Lung (tissue), 13 donors: Measurements from ENCODE around the gene KRTAP29-1. TPM values are rescaled to one million over a fixed set of nuclear protein-coding genes. Genes with fewer than 3 reads are reported as not detected.
"Not testable (repeated sequence)": the region's sequence is repeated elsewhere in the genome, so short reads cannot be mapped to it uniquely, and the experiment has no call there.

Experiments used
- ATAC-seq: fragments of 200-7000 bp; cut with Tn5 transposase; one replicate; pipeline ENCODE4 v1.9.1; 2020; ENCODE audit warnings: moderate number of reproducible peaks; ENCODE audit not compliant: insufficient read depth, low FRiP score
- DNase-seq, 3 donors: peaks; one replicate each; pipeline ENCODE4 v3.0.0-alpha.2; 2013 to 2017
- H3K27ac ChIP-seq, 2 donors: one replicate each; pipeline ENCODE4 v1.5.1; 2013; ENCODE audit warnings: mild to moderate bottlenecking in 2 of 2, moderate library complexity in 2 of 2, control low read depth in 1 of 2, inconsistent platforms in 1 of 2, low read depth in 1 of 2, low read length in 1 of 2
- H3K27me3 ChIP-seq, 3 donors: one replicate each; pipeline ENCODE4 v1.5.1; 2013; ENCODE audit warnings: low read length in 2 of 3; ENCODE audit not compliant: control insufficient read depth in 3 of 3, insufficient read depth in 3 of 3
- H3K36me3 ChIP-seq, 4 donors: one replicate each; pipeline ENCODE4 v1.5.1; 2013; ENCODE audit warnings: low read length in 4 of 4, mild to moderate bottlenecking in 1 of 4, moderate library complexity in 1 of 4; ENCODE audit not compliant: control insufficient read depth in 4 of 4, insufficient read depth in 4 of 4
- H3K4me1 ChIP-seq, 5 donors: one replicate each; pipeline ENCODE4 v1.5.1; 2013; ENCODE audit warnings: low read length in 5 of 5, mild to moderate bottlenecking in 2 of 5, moderate library complexity in 1 of 5; ENCODE audit not compliant: control insufficient read depth in 5 of 5, insufficient read depth in 5 of 5
- H3K4me3 ChIP-seq: one replicate; pipeline ENCODE4 v1.5.1; 2013; ENCODE audit warnings: mild to moderate bottlenecking, control low read depth, moderate library complexity
- H3K9ac ChIP-seq, 2 donors: one replicate each; pipeline ENCODE4 v1.5.1; 2013; ENCODE audit warnings: low read length in 2 of 2, control low read depth in 1 of 2; ENCODE audit not compliant: insufficient read depth in 1 of 2
- H3K9me3 ChIP-seq, 4 donors: one replicate each; pipeline ENCODE4 v1.5.1; 2013; ENCODE audit warnings: low read length in 3 of 4, mild to moderate bottlenecking in 1 of 4, moderate library complexity in 1 of 4; ENCODE audit not compliant: control insufficient read depth in 4 of 4, insufficient read depth in 3 of 4
- CTCF ChIP-seq: IDR thresholded peaks from 2 replicates; pipeline ENCODE4 v1.5.1; 2012; ENCODE audit warnings: mild to moderate bottlenecking; ENCODE audit errors: control extremely low read depth, extremely low read depth
- WGBS, 2 donors: extraction: QIAGEN DNeasy Blood & Tissue Kit; methylation state at CpG; one replicate each; pipeline ENCODE4 v1.1.7; 2013; 5-methylcytosine and 5-hydroxymethylcytosine counted together
- polyA plus RNA-seq, 2 donors: library from polyadenylated mRNA; stranded (reverse); fragments of 200-250 nt; gene quantifications; one replicate each; pipeline ENCODE4 v1.2.1, GENCODE V29; 2013
- small RNA-seq: library from RNA; depleted of rRNA; stranded (forward); fragments of <200 nt; gene quantifications from one replicate; pipeline ENCODE3, GENCODE V24; 2014; ENCODE audit warnings: low replicate concordance
- total RNA-seq, 2 donors: library from RNA; depleted of rRNA in 1 of 2; stranded (reverse); fragments of >200 nt in 1 of 2; gene quantifications; one replicate each; pipeline ENCODE4 v1.2.1, GENCODE V29; 2014 to 2021
- donor health status: control.
- donor health status: control.
- donor health status: Bipolar disorder and iron deficiency.
- donor health status: healthy.
- donor health status: DM: yes; HTN: yes; CAD: no.

The KRTAP29-1 gene
- total and polyA plus RNA-seq, 4 donors, result not detected

GRCh38 chr17:41258406-41258805, 44.2 kb downstream of the KRTAP29-1 start:
- H3K27ac ChIP-seq, result no peak overlapping the region
- ATAC-seq, result no peak
- TF ChIP-seq CTCF, result no peak
- no peaks in the 10 kb centered on the region for H3K4me1 ChIP-seq
- H3K9me3 ChIP-seq, result no peaks in the 10 kb centered on the region
- DNase-seq, result no peak
- peaks cover 0 to 9% (median 2%) of the 10 kb centered on the region in 3 donors for H3K27me3 ChIP-seq
- H3K36me3 ChIP-seq, result no peaks in the 10 kb centered on the region
- H3K4me3 ChIP-seq, result no peak overlapping the region
- H3K9ac ChIP-seq, result no peak overlapping the region

- Histone ChIP-seq H3K9me3 (no peaks in the 10 kb centered on the region), H3K4me3 (no peak overlapping the region), H3K9ac (no peak overlapping the region), H3K27me3 (peaks cover 0 to 5% (median 2%) of the 10 kb centered on the region in 3 donors), H3K27ac (no peak overlapping the region), H3K4me1 (no peaks in the 10 kb centered on the region), H3K36me3 (no peaks in the 10 kb centered on the region)
- WGBS, 2 donors, result 90 to 96% methylated on average over 1 of the region's 1 CpG
- TF ChIP-seq CTCF, result no peak
- no peak for DNase-seq
- no peak for ATAC-seq
Measured at GRCh38 chr17:41256291-41256685, 46.4 kb downstream of the KRTAP29-1 start.

- H3K27me3 ChIP-seq, H3K36me3 ChIP-seq, H3K4me1 ChIP-seq, H3K4me3 ChIP-seq, H3K9ac ChIP-seq, H3K27ac ChIP-seq, H3K9me3 ChIP-seq, DNase-seq, ATAC-seq: not testable (repeated sequence)
- 70 to 74% methylated on average over 5 of the region's 5 CpGs for WGBS, 2 donors
Measured at GRCh38 chr17:41255381-41256290, 47.0 kb downstream of the KRTAP29-1 start, which contains the start of gene KRTAP9-9. KRTAP9-9 (plus strand) TSS chr17:41255384.

GRCh38 chr17:41254861-41255260, 47.8 kb downstream of the KRTAP29-1 start:
- H3K9me3 ChIP-seq, result no peaks in the 10 kb centered on the region
- no peak overlapping the region for H3K27ac ChIP-seq
- no peaks in the 10 kb centered on the region for H3K4me1 ChIP-seq
- no peak for ATAC-seq
- H3K27me3 ChIP-seq, result peaks cover 0 to 8% (median 2%) of the 10 kb centered on the region in 3 donors
- no peak overlapping the region for H3K4me3 ChIP-seq
- WGBS, 2 donors, result 45 to 58% methylated on average over 1 of the region's 1 CpG
- no peak for DNase-seq
- H3K36me3 ChIP-seq, result no peaks in the 10 kb centered on the region
- no peak for TF ChIP-seq CTCF
- no peak overlapping the region for H3K9ac ChIP-seq

Small RNA genes lying within 50 kb of the gene (small RNA-seq; reads per million reads assigned to genes)
- not detected for gene KRTAP9-10P

Other genes with a start within 250 kb of the KRTAP29-1 start
Only the 30 nearest of the 37 such genes appear.
- not detected for gene KRTAP4-16, start 200.6 kb downstream of the KRTAP29-1 start, total RNA-seq
- gene KRTAP4-16, start 200.6 kb downstream of the KRTAP29-1 start, polyA plus RNA-seq, result not detected
- gene KRTAP4-9, start 197.5 kb downstream of the KRTAP29-1 start, total RNA-seq, result not detected
- not detected for gene KRTAP4-9, start 197.5 kb downstream of the KRTAP29-1 start, polyA plus RNA-seq
- gene KRTAP4-11, start 184.5 kb downstream of the KRTAP29-1 start, total RNA-seq, result under 1 TPM in 1 of 2 donors, not detected in 1; 0.34 TPM
- gene KRTAP4-11, start 184.5 kb downstream of the KRTAP29-1 start, polyA plus RNA-seq, result not detected
- not detected for gene KRTAP4-12, start 178.7 kb downstream of the KRTAP29-1 start, total RNA-seq
- not detected for gene KRTAP4-12, start 178.7 kb downstream of the KRTAP29-1 start, polyA plus RNA-seq
- not detected for gene KRTAP4-6, start 162.3 kb downstream of the KRTAP29-1 start, total RNA-seq
- not detected for gene KRTAP4-6, start 162.3 kb downstream of the KRTAP29-1 start, polyA plus RNA-seq
- gene KRTAP4-5, start 153.0 kb downstream of the KRTAP29-1 start, total RNA-seq, result not detected
- gene KRTAP4-5, start 153.0 kb downstream of the KRTAP29-1 start, polyA plus RNA-seq, result not detected
- gene KRTAP4-4, start 142.1 kb downstream of the KRTAP29-1 start, total RNA-seq, result not detected
- gene KRTAP4-4, start 142.1 kb downstream of the KRTAP29-1 start, polyA plus RNA-seq, result not detected
- not detected for gene KRTAP4-3, start 134.6 kb downstream of the KRTAP29-1 start, total RNA-seq
- gene KRTAP4-3, start 134.6 kb downstream of the KRTAP29-1 start, polyA plus RNA-seq, result not detected
- gene KRTAP4-2, start 124.6 kb downstream of the KRTAP29-1 start, total RNA-seq, result not detected
- not detected for gene KRTAP4-2, start 124.6 kb downstream of the KRTAP29-1 start, polyA plus RNA-seq
- gene KRTAP4-1, start 117.9 kb downstream of the KRTAP29-1 start, total RNA-seq, result not detected
- not detected for gene KRTAP4-1, start 117.9 kb downstream of the KRTAP29-1 start, polyA plus RNA-seq
- not detected for gene KRTAP9-1, start 113.0 kb downstream of the KRTAP29-1 start, total RNA-seq
- not detected for gene KRTAP9-1, start 113.0 kb downstream of the KRTAP29-1 start, polyA plus RNA-seq
- not detected for gene KRTAP9-2, start 76.2 kb downstream of the KRTAP29-1 start, total RNA-seq
- gene KRTAP9-2, start 76.2 kb downstream of the KRTAP29-1 start, polyA plus RNA-seq, result not detected
- not detected for gene KRTAP9-3, start 70.4 kb downstream of the KRTAP29-1 start, total RNA-seq
- not detected for gene KRTAP9-3, start 70.4 kb downstream of the KRTAP29-1 start, polyA plus RNA-seq
- gene KRTAP9-8, start 64.9 kb downstream of the KRTAP29-1 start, total RNA-seq, result not detected
- gene KRTAP9-8, start 64.9 kb downstream of the KRTAP29-1 start, polyA plus RNA-seq, result not detected
- gene KRTAP9-4, start 53.2 kb downstream of the KRTAP29-1 start, total RNA-seq, result not detected
- not detected for gene KRTAP9-4, start 53.2 kb downstream of the KRTAP29-1 start, polyA plus RNA-seq
- gene KRTAP9-9, start 47.5 kb downstream of the KRTAP29-1 start, total RNA-seq, result not detected
- not detected for gene KRTAP9-9, start 47.5 kb downstream of the KRTAP29-1 start, polyA plus RNA-seq
- gene KRTAP9-6, start 37.5 kb downstream of the KRTAP29-1 start, total RNA-seq, result not detected
- not detected for gene KRTAP9-6, start 37.5 kb downstream of the KRTAP29-1 start, polyA plus RNA-seq
- gene KRTAP9-7, start 27.2 kb downstream of the KRTAP29-1 start, total RNA-seq, result not detected
- not detected for gene KRTAP9-7, start 27.2 kb downstream of the KRTAP29-1 start, polyA plus RNA-seq
- not detected for gene KRTAP16-1, start 6.5 kb upstream of the KRTAP29-1 start, total RNA-seq
- gene KRTAP16-1, start 6.5 kb upstream of the KRTAP29-1 start, polyA plus RNA-seq, result not detected
- gene KRTAP17-1, start 12.9 kb upstream of the KRTAP29-1 start, total RNA-seq, result not detected
- gene KRTAP17-1, start 12.9 kb upstream of the KRTAP29-1 start, polyA plus RNA-seq, result not detected
- not detected for gene KRT33A, start 48.0 kb upstream of the KRTAP29-1 start, total RNA-seq
- not detected for gene KRT33A, start 48.0 kb upstream of the KRTAP29-1 start, polyA plus RNA-seq
- gene KRT33B, start 67.0 kb upstream of the KRTAP29-1 start, total RNA-seq, result not detected
- gene KRT33B, start 67.0 kb upstream of the KRTAP29-1 start, polyA plus RNA-seq, result not detected
- not detected for gene KRT34, start 79.5 kb upstream of the KRTAP29-1 start, total RNA-seq
- gene KRT34, start 79.5 kb upstream of the KRTAP29-1 start, polyA plus RNA-seq, result not detected
- gene KRT31, start 94.8 kb upstream of the KRTAP29-1 start, total RNA-seq, result not detected
- gene KRT31, start 94.8 kb upstream of the KRTAP29-1 start, polyA plus RNA-seq, result under 1 TPM in 1 of 2 donors, not detected in 1; 0.02 TPM
- gene KRT37, start 121.7 kb upstream of the KRTAP29-1 start, total RNA-seq, result not detected
- not detected for gene KRT37, start 121.7 kb upstream of the KRTAP29-1 start, polyA plus RNA-seq
- not detected for gene KRT38, start 138.1 kb upstream of the KRTAP29-1 start, total RNA-seq
- gene KRT38, start 138.1 kb upstream of the KRTAP29-1 start, polyA plus RNA-seq, result not detected
- gene KRT32, start 164.5 kb upstream of the KRTAP29-1 start, total RNA-seq, result not detected
- not detected for gene KRT32, start 164.5 kb upstream of the KRTAP29-1 start, polyA plus RNA-seq
- gene KRT35, start 178.3 kb upstream of the KRTAP29-1 start, total RNA-seq, result not detected
- gene KRT35, start 178.3 kb upstream of the KRTAP29-1 start, polyA plus RNA-seq, result not detected
- gene KRT36, start 187.1 kb upstream of the KRTAP29-1 start, total RNA-seq, result not detected
- gene KRT36, start 187.1 kb upstream of the KRTAP29-1 start, polyA plus RNA-seq, result under 1 TPM in 1 of 2 donors, not detected in 1; 0.02 TPM
- 10 to 100 TPM in 1 of 2 donors, 1 to 10 TPM in 1; 7.9 to 11.6 TPM for gene KRT13, start 202.8 kb upstream of the KRTAP29-1 start, total RNA-seq
- gene KRT13, start 202.8 kb upstream of the KRTAP29-1 start, polyA plus RNA-seq, result 10 to 100 TPM in 1 of 2 donors, 1 to 10 TPM in 1; 4.0 to 16.1 TPM